ENCODE data around the gene SLC35E3.

GRCh38 chr12:68824131-68824530 is 78.2 kb downstream of the SLC35E3 start:
- TF ChIP-seq CTCF (IDR thresholded peaks at IDR 0.05) (no peak), POLR2A (IDR thresholded peaks at IDR 0.05) (no peak), EP300 (IDR thresholded peaks at IDR 0.05) (no peak)
